GM12801 (cell line): Measurements from ENCODE around the gene GRAMD1B.

Experiments
- CTCF ChIP-seq: IDR thresholded peaks from one replicate; pipeline ENCODE4 v1.5.1; 2011; ENCODE audit warnings: control low read depth; ENCODE audit not compliant: insufficient read length; ENCODE audit errors: extremely low read depth

Gene GRAMD1B

GRCh38 chr11:123624974-123625373, 194.9 kb downstream of the GRAMD1B start:
- TF ChIP-seq CTCF = no peak

GRCh38 chr11:123628936-123629683, 199.0 kb downstream of the GRAMD1B start:
- no peak for TF ChIP-seq CTCF

GRCh38 chr11:123630126-123630608, 200.1 kb downstream of the GRAMD1B start:
- TF ChIP-seq CTCF = no peak

GRCh38 chr11:123640029-123640428, 210.0 kb downstream of the GRAMD1B start:
- no peak for TF ChIP-seq CTCF

GRCh38 chr11:123640677-123641494, 210.8 kb downstream of the GRAMD1B start:
- TF ChIP-seq CTCF = no peak

GRCh38 chr11:123641495-123641840, 211.4 kb downstream of the GRAMD1B start:
- no peak for TF ChIP-seq CTCF

- no peak for TF ChIP-seq CTCF
Measured at GRCh38 chr11:123642435-123642834, 212.4 kb downstream of the GRAMD1B start.
